Heart right ventricle (tissue), 16 donors: ENCODE measurements around the gene HSBP1L1. TPM values are rescaled to one million over a fixed set of nuclear protein-coding genes. Genes with fewer than 3 reads are reported as not detected.

Experiments used
- ATAC-seq, 8 donors: fragments of 200-7000 bp; cut with Tn5 transposase; one replicate each; pipeline ENCODE4 v1.9.1; 2020; ENCODE audit warnings: mild to moderate bottlenecking in 8 of 8, moderate library complexity in 8 of 8, moderate number of reproducible peaks in 1 of 8
- DNase-seq, 2 donors: peaks; one replicate each; pipeline ENCODE4 v3.0.0-alpha.2; 2020
- H3K27ac ChIP-seq, 10 donors: fragments of 200-600 bp; sonication (generic) in 2 of 10; one replicate each; pipeline versions ENCODE4 v1.5.0 to v1.8.0; 2020 to 2022; ENCODE audit warnings: mild to moderate bottlenecking in 3 of 10
- H3K27me3 ChIP-seq, 7 donors: fragments of 200-600 bp; one replicate each; pipeline ENCODE4 v1.8.0; 2021 to 2022; ENCODE audit warnings: mild to moderate bottlenecking in 2 of 7
- H3K36me3 ChIP-seq, 9 donors: fragments of 200-600 bp; sonication (generic) in 1 of 9; one replicate each; pipeline versions ENCODE4 v1.5.0 to v1.8.0; 2020 to 2022; ENCODE audit warnings: mild to moderate bottlenecking in 2 of 9
- H3K4me1 ChIP-seq, 9 donors: fragments of 200-600 bp; sonication (generic) in 1 of 9; one replicate each; pipeline versions ENCODE4 v1.5.0 to v1.8.0; 2020 to 2022; ENCODE audit warnings: mild to moderate bottlenecking in 4 of 9
- H3K4me3 ChIP-seq, 10 donors: fragments of 200-600 bp; sonication (generic) in 2 of 10; one replicate each; pipeline versions ENCODE4 v1.5.0 to v1.8.0; 2020 to 2022; ENCODE audit warnings: mild to moderate bottlenecking in 7 of 10, moderate library complexity in 2 of 10
- H3K9me3 ChIP-seq, 11 donors: fragments of 200-600 bp in 10 of 11; sonication (generic) in 2 of 11; one replicate each; pipeline versions ENCODE4 v1.5.0 to v1.8.0; 2013 to 2022; ENCODE audit warnings: mild to moderate bottlenecking in 2 of 11, control low read depth in 1 of 11, moderate library complexity in 1 of 11
- CTCF ChIP-seq, 9 donors: fragments of 200-600 bp; sonication (generic) in 2 of 9; IDR thresholded peaks; one replicate each; pipeline versions ENCODE4 v1.5.0 to v1.8.0; 2021 to 2022; ENCODE audit warnings: antibody characterized with exemption in 9 of 9, mild to moderate bottlenecking in 5 of 9, moderate library complexity in 1 of 9
- WGBS, 2 donors: extraction: QIAGEN DNeasy Blood & Tissue Kit; methylation state at CpG; one replicate each; pipeline ENCODE4 v1.1.7; 2013; ENCODE audit warnings: inconsistent platforms in 1 of 2; 5-methylcytosine and 5-hydroxymethylcytosine counted together
- intact Hi-C, 10 donors: fragments of 100-400 bp; cut with DNase I; formaldehyde crosslinking; loops; one replicate each; pipeline versions ENCODE4 v1.11.1 to v1.14.2; 2022
- polyA plus RNA-seq, 2 donors: library from polyadenylated mRNA; stranded (reverse); fragments of 200-250 nt; gene quantifications; one replicate each; pipeline ENCODE4 v1.2.3, GENCODE V29; 2013
- total RNA-seq, 10 donors: library from RNA; stranded (reverse); fragmentation: NEBNext Ultra II Directional in 3 of 10; extraction: Animal tissue kit (Norgen Biotek cat#: 25700) in 3 of 10; gene quantifications; one replicate each; pipeline versions ENCODE4 v1.2.1 to v1.2.4, GENCODE V29; 2021 to 2023
- donor health status: Arrhythmogenic right ventricular cardiomyopathy.
- donor health status: ischemic (EF 13 %, LVEDD 7.1; RV severe dilation, severe dysfunction).
- donor health status: healthy with polysubstance abuse.
- donor health status: DM: no; HTN: yes; CAD: no.
- donor health status: DM: no; HTN: no; CAD: no.
- donor health status: ischemic (EF 25% LVEDD 6.9; RV normal size, moderate dysfunction).
- donor health status: ischemic (EF 25% LVEDD 5.7; RV mildly dilated, moderate dysfunction).
- donor health status: healthy.
- donor health status: DM: yes; HTN: yes; CAD: no.
- donor health status: Ischemic cardiomyopathy.
- donor health status: ischemic (EF 35%, LVEDD 5.7; RV mildly dilated, moderate dysfunction).
- donor health status: nonischemic (EF 11% LVEDD 7.7; RV severe dilation, severe dysfunction).
- donor health status: DM: yes; HTN: yes; CAD: no.
- donor health status: PGD.
- donor health status: ischemic (EF 29% LVEDD 5.4; RV normal size, mild dysfunction).
- donor health status: nonischemic (EF 23%, LVEDD 6.1; RV moderate dilation, normal function).

Gene HSBP1L1
- total and polyA plus RNA-seq, 12 donors: 3.8 to 56.5 (median 6.4) TPM

GRCh38 chr18:79965119-79965902 lies 868 bp downstream of the HSBP1L1 start:
- Histone ChIP-seq H3K27me3 (peaks cover 0 to 7% (median 0%) of the 10 kb centered on the region in 7 donors), H3K9me3 (no peaks in the 10 kb centered on the region), H3K27ac (peak overlapping the region; percentile 0 to 86 (median 70)), H3K36me3 (peaks cover 0 to 36% (median 4%) of the 10 kb centered on the region in 9 donors), H3K4me3 (peak overlapping the region; percentile 41 to 81 (median 66)), H3K4me1 (peaks cover 2 to 30% (median 9%) of the 10 kb centered on the region in 9 donors)
- peak; percentile 31 to 77 (median 60) for ATAC-seq
- 12 to 16% methylated on average over 24 of the region's 24 CpGs for WGBS, 2 donors
- intact Hi-C loops: no loop called here
- DNase-seq: no peak
- TF ChIP-seq CTCF (IDR thresholded peaks at IDR 0.05): no peak

- H3K4me1 ChIP-seq: peaks cover 0 to 6% (median 2%) of the 10 kb centered on the region in 9 donors
- H3K36me3 ChIP-seq: peaks cover 0 to 87% (median 24%) of the 10 kb centered on the region in 9 donors
- no peak for ATAC-seq
- H3K4me3 ChIP-seq: no peak overlapping the region
- H3K27ac ChIP-seq: no peak overlapping the region
- WGBS, 2 donors: 89 to 90% methylated on average over 12 of the region's 12 CpGs
- intact Hi-C loops: no loop called here
- no peaks in the 10 kb centered on the region for H3K27me3 ChIP-seq
- no peak for TF ChIP-seq CTCF (IDR thresholded peaks at IDR 0.05)
- H3K9me3 ChIP-seq: no peaks in the 10 kb centered on the region
- no peak for DNase-seq
Measured at GRCh38 chr18:79970419-79971133, 6.1 kb downstream of the HSBP1L1 start.

- Histone ChIP-seq H3K4me3 (no peak overlapping the region), H3K4me1 (peaks cover 0 to 8% (median 0%) of the 10 kb centered on the region in 9 donors), H3K9me3 (no peaks in the 10 kb centered on the region), H3K27ac (no peak overlapping the region), H3K27me3 (no peaks in the 10 kb centered on the region), H3K36me3 (peaks cover 0 to 91% (median 24%) of the 10 kb centered on the region in 9 donors)
- 89 to 91% methylated on average over 17 of the region's 17 CpGs for WGBS, 2 donors
- intact Hi-C loops: no loop called here
- no peak for DNase-seq
- no peak for ATAC-seq
- no peak for TF ChIP-seq CTCF (IDR thresholded peaks at IDR 0.05)
Measured at GRCh38 chr18:79971211-79971952, 6.9 kb downstream of the HSBP1L1 start.

GRCh38 chr18:79971986-79972385 lies 7.5 kb downstream of the HSBP1L1 start:
- Histone ChIP-seq H3K4me3 (no peak overlapping the region), H3K36me3 (peaks cover 0 to 91% (median 24%) of the 10 kb centered on the region in 9 donors), H3K9me3 (no peaks in the 10 kb centered on the region), H3K4me1 (peaks cover 0 to 9% (median 0%) of the 10 kb centered on the region in 9 donors), H3K27ac (no peak overlapping the region), H3K27me3 (no peaks in the 10 kb centered on the region)
- WGBS, 2 donors: 93 to 94% methylated on average over 9 of the region's 9 CpGs
- intact Hi-C loops: no loop called here
- ATAC-seq: no peak
- no peak for DNase-seq
- no peak for TF ChIP-seq CTCF (IDR thresholded peaks at IDR 0.05)
